BLaER1 treated with 17β-estradiol and CSF1 and Interleukin-3, amounts not matched to agents 10 nM and 100 nM (cell line): ENCODE data around the gene BID.

Source experiments
- H3K27ac ChIP-seq, 11 experiments: shearing (Covaris generic); formaldehyde crosslinking; 2 replicates each; pipeline ENCODE4 v1.8.1; 2022
- H3K27me3 ChIP-seq, 11 experiments: shearing (Covaris generic); formaldehyde crosslinking; 2 replicates each; pipeline ENCODE4 v1.8.1; 2022
- H3K36me3 ChIP-seq, 11 experiments: shearing (Covaris generic); formaldehyde crosslinking; 2 replicates each; pipeline ENCODE4 v1.8.1; 2022
- H3K4me1 ChIP-seq, 10 experiments: shearing (Covaris generic); formaldehyde crosslinking; 2 replicates each; pipeline ENCODE4 v1.8.1; 2022
- H3K4me2 ChIP-seq, 11 experiments: shearing (Covaris generic); formaldehyde crosslinking; 2 replicates each; pipeline ENCODE4 v1.8.1; 2022
- H3K4me3 ChIP-seq, 10 experiments: shearing (Covaris generic); formaldehyde crosslinking; 2 replicates each; pipeline ENCODE4 v1.8.1; 2022
- H3K9ac ChIP-seq, 11 experiments: shearing (Covaris generic); formaldehyde crosslinking; 2 replicates each; pipeline ENCODE4 v1.8.1; 2022
- H3K9me3 ChIP-seq, 11 experiments: shearing (Covaris generic); formaldehyde crosslinking; replicated peaks in 1 of 11; 2 replicates each; pipeline ENCODE4 v1.8.1; 2022
- H4K20me1 ChIP-seq, 11 experiments: shearing (Covaris generic); formaldehyde crosslinking; 2 replicates each; pipeline ENCODE4 v1.8.1; 2022
- Cebpa-rat ChIP-seq, 11 experiments: shearing (Covaris generic); IDR thresholded peaks; 2 replicates each; pipeline ENCODE4 v1.8.1; 2022

BID gene

GRCh38 chr22:17807578-17808410, 33.5 kb upstream of the BID start:
- no peak overlapping the region for H3K4me3 ChIP-seq
- H3K27me3 ChIP-seq, result peaks cover 0 to 10% (median under 1%) of the 10 kb centered on the region in 11 experiments; a peak in 6 of 22 replicates
- no peak overlapping the region for H3K27ac ChIP-seq
- H3K9ac ChIP-seq, result no peak overlapping the region
- H3K9me3 ChIP-seq, result no peaks in the 10 kb centered on the region
- H3K36me3 ChIP-seq, result peaks cover 34 to 81% (median 59%) of the 10 kb centered on the region in 11 experiments
- no peak overlapping the region for H3K4me2 ChIP-seq
- no peak for TF ChIP-seq Cebpa-rat (IDR thresholded peaks at IDR 0.05)
- H3K4me1 ChIP-seq, result peaks cover 8 to 19% (median 13%) of the 10 kb centered on the region in 10 experiments; a peak in 19 of 20 replicates
- peaks cover 0 to 28% (median 0%) of the 10 kb centered on the region in 11 experiments; a peak in 3 of 22 replicates for H4K20me1 ChIP-seq

- H3K36me3 ChIP-seq, result peaks cover 34 to 84% (median 59%) of the 10 kb centered on the region in 11 experiments
- no peak overlapping the region for H3K27ac ChIP-seq
- peaks cover 0 to 25% (median 0%) of the 10 kb centered on the region in 11 experiments; a peak in 3 of 22 replicates for H4K20me1 ChIP-seq
Measured at GRCh38 chr22:17807086-17807485, 32.8 kb upstream of the BID start.

GRCh38 chr22:17806437-17806836, 32.2 kb upstream of the BID start:
- H3K36me3 ChIP-seq, result peaks cover 34 to 84% (median 59%) of the 10 kb centered on the region in 11 experiments

More at GRCh38 chr22:17807086-17807485, 32.8 kb upstream of the BID start:
- H3K4me1 ChIP-seq, result peaks cover under 1 to 17% (median 12%) of the 10 kb centered on the region in 10 experiments; a peak in 18 of 20 replicates
- no peak overlapping the region for H3K4me2 ChIP-seq
- H3K4me3 ChIP-seq, result no peak overlapping the region
- no peak overlapping the region for H3K9ac ChIP-seq
- peaks cover 0 to 2% (median 0%) of the 10 kb centered on the region in 11 experiments; a peak in 3 of 22 replicates for H3K27me3 ChIP-seq
- H3K9me3 ChIP-seq, result no peaks in the 10 kb centered on the region
- no peak for TF ChIP-seq Cebpa-rat (IDR thresholded peaks at IDR 0.05)

GRCh38 chr22:17804331-17805080, 30.2 kb upstream of the BID start:
- H3K4me3 ChIP-seq, result no peak overlapping the region
- H3K9me3 ChIP-seq, result no peaks in the 10 kb centered on the region
- no peaks in the 10 kb centered on the region for H3K27me3 ChIP-seq
- H3K36me3 ChIP-seq, result peaks cover 34 to 70% (median 50%) of the 10 kb centered on the region in 11 experiments
- TF ChIP-seq Cebpa-rat (IDR thresholded peaks at IDR 0.05), result no peak
- no peak overlapping the region for H3K9ac ChIP-seq
- peaks cover 26 to 39% (median 32%) of the 10 kb centered on the region in 10 experiments for H3K4me1 ChIP-seq
- H3K4me2 ChIP-seq, result no peak overlapping the region
- peaks cover 0 to 30% (median 0%) of the 10 kb centered on the region in 11 experiments; a peak in 3 of 22 replicates for H4K20me1 ChIP-seq
- no peak overlapping the region for H3K27ac ChIP-seq

More at GRCh38 chr22:17806437-17806836, 32.2 kb upstream of the BID start:
- no peak overlapping the region for H3K4me3 ChIP-seq
- no peaks in the 10 kb centered on the region for H3K9me3 ChIP-seq
- no peak overlapping the region for H3K4me2 ChIP-seq
- no peak for TF ChIP-seq Cebpa-rat (IDR thresholded peaks at IDR 0.05)
- H3K4me1 ChIP-seq, result peaks cover 6 to 22% (median 14%) of the 10 kb centered on the region in 10 experiments; a peak in 19 of 20 replicates
- H3K9ac ChIP-seq, result no peak overlapping the region
- no peak overlapping the region for H3K27ac ChIP-seq
- no peaks in the 10 kb centered on the region for H3K27me3 ChIP-seq
- H4K20me1 ChIP-seq, result peaks cover 0 to 23% (median 0%) of the 10 kb centered on the region in 11 experiments; a peak in 3 of 22 replicates

- H3K4me3 ChIP-seq, result no peak overlapping the region
- peaks cover 33 to 42% (median 38%) of the 10 kb centered on the region in 10 experiments for H3K4me1 ChIP-seq
- TF ChIP-seq Cebpa-rat (IDR thresholded peaks at IDR 0.05), result no peak
- no peak overlapping the region for H3K9ac ChIP-seq
- H3K27me3 ChIP-seq, result no peaks in the 10 kb centered on the region
- H3K4me2 ChIP-seq, result no peak overlapping the region
- no peak overlapping the region for H3K27ac ChIP-seq
- peaks cover 0 to 28% (median 0%) of the 10 kb centered on the region in 11 experiments; a peak in 3 of 22 replicates for H4K20me1 ChIP-seq
- H3K36me3 ChIP-seq, result peaks cover 30 to 62% (median 44%) of the 10 kb centered on the region in 11 experiments
- H3K9me3 ChIP-seq, result no peaks in the 10 kb centered on the region
Measured at GRCh38 chr22:17803609-17804270, 29.5 kb upstream of the BID start.

- Histone ChIP-seq H3K36me3 (peaks cover 21 to 53% (median 35%) of the 10 kb centered on the region in 11 experiments; a peak in 21 of 22 replicates), H3K4me3 (no peak overlapping the region), H3K4me1 (peaks cover 42 to 51% (median 47%) of the 10 kb centered on the region in 10 experiments), H3K9me3 (no peaks in the 10 kb centered on the region), H3K27me3 (no peaks in the 10 kb centered on the region), H3K4me2 (no peak overlapping the region), H3K27ac (no peak overlapping the region), H3K9ac (no peak overlapping the region), H4K20me1 (peaks cover 0 to 27% (median 0%) of the 10 kb centered on the region in 11 experiments; a peak in 4 of 22 replicates)
- TF ChIP-seq Cebpa-rat (IDR thresholded peaks at IDR 0.05), result no peak
Measured at GRCh38 chr22:17802822-17803221, 28.6 kb upstream of the BID start.

GRCh38 chr22:17802411-17802810, 28.1 kb upstream of the BID start:
- Histone ChIP-seq H3K4me2 (peak overlapping the region in 5 of 11 experiments; percentile 59 to 86 (median 78); a peak in 5 of 22 replicates), H3K4me3 (no peak overlapping the region), H3K9me3 (no peaks in the 10 kb centered on the region), H3K27me3 (no peaks in the 10 kb centered on the region), H4K20me1 (peaks cover 0 to 26% (median 0%) of the 10 kb centered on the region in 11 experiments; a peak in 5 of 22 replicates), H3K4me1 (peaks cover 46 to 55% (median 52%) of the 10 kb centered on the region in 10 experiments), H3K27ac (no peak overlapping the region), H3K36me3 (peaks cover 17 to 49% (median 31%) of the 10 kb centered on the region in 11 experiments; a peak in 21 of 22 replicates), H3K9ac (no peak overlapping the region)
- no peak for TF ChIP-seq Cebpa-rat (IDR thresholded peaks at IDR 0.05)
